A549 (cell line): ENCODE data around the gene OR2V1. TPM values are rescaled to one million over a fixed set of nuclear protein-coding genes. Genes with fewer than 3 reads are reported as not detected.

Experiments used
- ATAC-seq, 2 experiments: fragments of 200-7000 bp in 1 of 2; fragments of >200 bp in 1 of 2; cut with Nextera tagmentation in 1 of 2; cut with Tn5 transposase in 1 of 2; 3 replicates each; pipeline versions ENCODE4 v1.8.0 to v1.9.1; 2018 to 2020; ENCODE audit warnings: mild to moderate bottlenecking in 1 of 2, moderate library complexity in 1 of 2
- CTCF ChIA-PET: fragments of 300-600 bp; sonication (Branson Sonifier 250); formaldehyde crosslinking; extraction: SDS; loops from one replicate; lab custom pipeline; 2021; ENCODE audit warnings: antibody characterized with exemption, inconsistent platforms; lab: Yijun Ruan, JAX
- POLR2A ChIA-PET: fragments of 350-600 bp; formaldehyde crosslinking; extraction: SDS; loops from one replicate; lab custom pipeline; 2021; ENCODE audit warnings: antibody characterized with exemption, inconsistent platforms; lab: Yijun Ruan, JAX
- DNase-seq, 2 experiments: peaks; one replicate each; pipeline versions ENCODE4 v3.0.0 to v3.0.0-alpha.2; 2011 to 2016; ENCODE audit warnings: low read depth in 1 of 2, low spot score in 1 of 2
- FAIRE-seq: peaks from 2 replicates; lab custom pipeline; 2011; peaks lifted over from hg19 to GRCh38; lab: Jason Lieb, UNC
- H3K27ac ChIP-seq, 2 experiments: fragments of >200 bp; sonication (Bioruptor Twin); formaldehyde crosslinking; 3 replicates each; pipeline ENCODE4 v1.5.1; 2016 to 2017
- H3K4me1 ChIP-seq: fragments of >200 bp; sonication (Bioruptor Twin); formaldehyde crosslinking; 3 replicates; pipeline ENCODE4 v1.6.1; 2016
- H3K4me2 ChIP-seq: fragments of >200 bp; sonication (Bioruptor Twin); formaldehyde crosslinking; 3 replicates; pipeline ENCODE4 v1.6.1; 2016
- H3K4me3 ChIP-seq: fragments of >200 bp; sonication (Bioruptor Twin); formaldehyde crosslinking; 3 replicates; pipeline ENCODE4 v1.5.1; 2016
- H3K9me3 ChIP-seq: fragments of >200 bp; sonication (Bioruptor Twin); formaldehyde crosslinking; 3 replicates; pipeline ENCODE4 v1.6.1; 2016
- BHLHE40 ChIP-seq: IDR thresholded peaks from 2 replicates; pipeline ENCODE4 v1.6.1; 2012; ENCODE audit warnings: low read depth, low read length, inconsistent platforms
- CEBPB ChIP-seq, 2 experiments: fragments of >200 bp in 1 of 2; sonication (Bioruptor Twin) in 1 of 2; formaldehyde crosslinking in 1 of 2; IDR thresholded peaks; 2 replicates each; pipeline ENCODE4 v1.6.1; 2012 to 2016
- CHD2 ChIP-seq: fragments of 150-350 bp; IDR thresholded peaks from 2 replicates; pipeline ENCODE4 v1.6.1; 2014; ENCODE audit warnings: low read length; ENCODE audit not compliant: partially characterized antibody
- CHD4 ChIP-seq: fragments of 200-600 bp; sonication (generic); IDR thresholded peaks from 2 replicates; pipeline ENCODE4 v1.6.1; 2016; ENCODE audit warnings: antibody characterized with exemption, mild to moderate bottlenecking, borderline replicate concordance
- EHMT2 ChIP-seq: fragments of 200-600 bp; sonication (generic); IDR thresholded peaks from 2 replicates; pipeline ENCODE4 v1.6.1; 2016; ENCODE audit warnings: antibody characterized with exemption, low read depth, mild to moderate bottlenecking, moderate library complexity
- ELK1 ChIP-seq: fragments of 150-350 bp; IDR thresholded peaks from 2 replicates; pipeline ENCODE4 v1.6.1; 2014; ENCODE audit warnings: low read depth, mild to moderate bottlenecking, low read length
- EP300 ChIP-seq, 2 experiments: fragments of >200 bp; sonication (Bioruptor Twin); formaldehyde crosslinking; IDR thresholded peaks; 2 replicates in 1 of 2; 3 replicates in 1 of 2; pipeline ENCODE4 v1.6.1; 2016 to 2017
- ESRRA ChIP-seq: fragments of 150-350 bp; IDR thresholded peaks from 2 replicates; pipeline ENCODE4 v1.6.1; 2014; ENCODE audit warnings: mild to moderate bottlenecking, low read length, borderline replicate concordance
- FOSB ChIP-seq: fragments of 250-450 bp; sonication (Bioruptor Pico); IDR thresholded peaks from 2 replicates; pipeline ENCODE4 v1.5.0; 2020; ENCODE audit warnings: mild to moderate bottlenecking, moderate library complexity
- FOSL2 ChIP-seq, 2 experiments: fragments of 450-650 bp in 1 of 2; fragments of >200 bp in 1 of 2; sonication (Bioruptor Twin) in 1 of 2; formaldehyde crosslinking; IDR thresholded peaks; 2 replicates each; pipeline versions ENCODE4 v1.5.0 to v1.6.1; 2016 to 2020; ENCODE audit warnings: mild to moderate bottlenecking in 1 of 2, moderate library complexity in 1 of 2
- HDAC2 ChIP-seq: fragments of 200-600 bp; sonication (generic); IDR thresholded peaks from 2 replicates; pipeline ENCODE4 v1.6.1; 2016
- HMGXB4 ChIP-seq: fragments of 250-450 bp; sonication (Bioruptor Pico); IDR thresholded peaks from 2 replicates; pipeline ENCODE4 v1.5.0; 2021; ENCODE audit warnings: mild to moderate bottlenecking, moderate library complexity, borderline replicate concordance
- HOXA7 ChIP-seq: fragments of 250-450 bp; sonication (Bioruptor Pico); IDR thresholded peaks from 2 replicates; pipeline ENCODE4 v1.5.0; 2020; ENCODE audit warnings: mild to moderate bottlenecking, moderate library complexity
- HOXB5 ChIP-seq: fragments of 250-450 bp; sonication (Bioruptor Pico); IDR thresholded peaks from 2 replicates; pipeline ENCODE4 v1.5.0; 2020; ENCODE audit warnings: mild to moderate bottlenecking, moderate library complexity
- MAFK ChIP-seq: fragments of 450-650 bp; IDR thresholded peaks from 2 replicates; pipeline ENCODE4 v1.6.1; 2014; ENCODE audit not compliant: partially characterized antibody
- MAX ChIP-seq: IDR thresholded peaks from 2 replicates; pipeline ENCODE4 v1.6.1; 2012
- MAZ ChIP-seq: fragments of 150-350 bp; IDR thresholded peaks from 2 replicates; pipeline ENCODE4 v1.6.1; 2014; ENCODE audit warnings: antibody characterized with exemption, low read depth, low read length, borderline replicate concordance
- NPAS2 ChIP-seq: fragments of 250-450 bp; sonication (Bioruptor Pico); IDR thresholded peaks from 2 replicates; pipeline ENCODE4 v1.8.0; 2022; ENCODE audit warnings: mild to moderate bottlenecking, moderate library complexity, borderline replicate concordance
- NR3C1 ChIP-seq: fragments of >200 bp; sonication (Bioruptor Twin); formaldehyde crosslinking; IDR thresholded peaks from 3 replicates; pipeline ENCODE4 v1.6.1; 2017
- POLR2A ChIP-seq: IDR thresholded peaks from 2 replicates; pipeline ENCODE4 v1.6.1; 2012; ENCODE audit warnings: mild to moderate bottlenecking, low read length
- RNF2 ChIP-seq: fragments of 200-600 bp; sonication (generic); IDR thresholded peaks from 2 replicates; pipeline ENCODE4 v1.6.1; 2016; ENCODE audit warnings: low read depth, mild to moderate bottlenecking, antibody characterized with exemption, moderate library complexity, borderline replicate concordance
- TFCP2L1 ChIP-seq: fragments of 250-450 bp; sonication (Bioruptor Pico); IDR thresholded peaks from 2 replicates; pipeline ENCODE4 v1.5.0; 2021; ENCODE audit warnings: mild to moderate bottlenecking
- TP53 ChIP-seq: fragments of 250-450 bp; sonication (Bioruptor Pico); IDR thresholded peaks from 2 replicates; pipeline ENCODE4 v1.5.0; 2021; ENCODE audit warnings: mild to moderate bottlenecking, moderate library complexity
- USF2 ChIP-seq: fragments of 450-650 bp; IDR thresholded peaks from 2 replicates; pipeline ENCODE4 v1.6.1; 2014; ENCODE audit warnings: antibody characterized with exemption
- ZC3H11A ChIP-seq: fragments of 450-650 bp; IDR thresholded peaks from 2 replicates; pipeline ENCODE4 v1.6.1; 2014; ENCODE audit warnings: antibody characterized with exemption, mild to moderate bottlenecking
- ZSCAN20 ChIP-seq: fragments of 250-450 bp; sonication (Bioruptor Pico); IDR thresholded peaks from 2 replicates; pipeline ENCODE4 v1.8.0; 2022; ENCODE audit warnings: mild to moderate bottlenecking, moderate library complexity
- WGBS: methylation state at CpG from one replicate; pipeline ENCODE4 v1.1.6; 2017; ENCODE audit errors: missing lambda C conversion rate; 5-methylcytosine and 5-hydroxymethylcytosine counted together
- polyA plus RNA-seq, 4 experiments: library from polyadenylated mRNA; depleted of rRNA in 3 of 4; stranded (reverse); fragments of >200 nt; fragmentation: RNase III in 1 of 4; extraction: RNeasy Plus Mini Kit Qiagen cat#74134 plus additional on column Dnase treatment in 1 of 4; gene quantifications; 2 replicates in 3 of 4; 3 replicates in 1 of 4; pipeline ENCODE4 v1.2.3, GENCODE V29; 2011 to 2017

OR2V1 gene
- polyA plus RNA-seq, 2 of the 4 experiments (the other 2 are of a cell fraction) = not detected

GRCh38 chr5:181120306-181120705 is 10.7 kb downstream of the OR2V1 start:
- no peak for ATAC-seq
- DNase-seq = no peak
- Histone ChIP-seq H3K27ac (peak overlapping the region in 1 of 2 experiments; percentile 47; a peak in 2 of 6 replicates), H3K4me2 (peak overlapping the region; percentile 14), H3K4me1 (peaks cover 21% of the 10 kb centered on the region), H3K9me3 (no peaks in the 10 kb centered on the region), H3K4me3 (no peak overlapping the region)
- CTCF ChIA-PET = no interaction called here
- FAIRE-seq = no peak
- POLR2A ChIA-PET = no interaction called here
- TF ChIP-seq ESRRA = no peak
- TF ChIP-seq HOXB5 = no peak
- TF ChIP-seq FOSB (CRISPR knock-in tag) = no peak
- no peak for TF ChIP-seq EHMT2
- TF ChIP-seq FOSL2 (IDR thresholded peaks at IDR 0.05) = 0 out of 2 replicates have a peak, but pooled peaks have one; percentile 15
- 0 out of 2 replicates have a peak, but pooled peaks have one; percentile 7 for TF ChIP-seq FOSL2 (CRISPR knock-in tag; IDR thresholded peaks at IDR 0.05)
- TF ChIP-seq TFCP2L1 (CRISPR knock-in tag) = no peak
- 57% methylated on average over 4 of the region's 4 CpGs for WGBS

GRCh38 chr5:181119105-181119504 is 11.9 kb downstream of the OR2V1 start:
- CTCF ChIA-PET = interaction anchor here (1.3 to 1.7 kb wide), 2 partner anchors 11 to 39 kb away, joined by 3 to 5 read pairs; no protein-coding TSS in a partner anchor
- no peak overlapping the region for H3K4me3 ChIP-seq
- WGBS = 90% methylated on average over 8 of the region's 8 CpGs

GRCh38 chr5:181118369-181118768 is 12.6 kb downstream of the OR2V1 start:
- CTCF ChIA-PET = interaction anchor here (0.6 to 1.7 kb wide), 6 partner anchors 11 to 634 kb away, joined by 3 to 5 read pairs (median 3); no protein-coding TSS in a partner anchor
- no peak for FAIRE-seq
- peaks cover 21% of the 10 kb centered on the region for H3K4me1 ChIP-seq

More at GRCh38 chr5:181119105-181119504, 11.9 kb downstream of the OR2V1 start:
- ATAC-seq (no peak), FAIRE-seq (no peak), DNase-seq (no peak)
- no peaks in the 10 kb centered on the region for H3K9me3 ChIP-seq
- POLR2A ChIA-PET = no interaction called here
- H3K4me1 ChIP-seq = peaks cover 21% of the 10 kb centered on the region
- H3K27ac ChIP-seq = no peak overlapping the region
- TF ChIP-seq BHLHE40 (no peak), CEBPB (IDR thresholded peaks at IDR 0.05) (no peak), RNF2 (no peak), EP300 (IDR thresholded peaks at IDR 0.05) (no peak), ZC3H11A (no peak), USF2 (no peak), ESRRA (no peak), TP53 (CRISPR knock-in tag) (no peak), ELK1 (no peak), ZSCAN20 (CRISPR knock-in tag) (no peak), HOXB5 (no peak), HMGXB4 (no peak), NR3C1 (no peak), EHMT2 (no peak), POLR2A (no peak)
- no peak overlapping the region for H3K4me2 ChIP-seq

More at GRCh38 chr5:181118369-181118768, 12.6 kb downstream of the OR2V1 start:
- H3K4me3 ChIP-seq = no peak overlapping the region
- H3K4me2 ChIP-seq = no peak overlapping the region
- H3K9me3 ChIP-seq = no peaks in the 10 kb centered on the region
- DNase-seq (no peak), ATAC-seq (no peak)
- POLR2A ChIA-PET = no interaction called here
- H3K27ac ChIP-seq = no peak overlapping the region
- TF ChIP-seq HOXA7 (no peak), CEBPB (IDR thresholded peaks at IDR 0.05) (no peak), MAZ (no peak), MAX (no peak), HDAC2 (no peak), BHLHE40 (no peak), NPAS2 (CRISPR knock-in tag) (no peak), CHD4 (no peak), CHD2 (no peak), MAFK (no peak)
- 96% methylated on average over 6 of the region's 6 CpGs for WGBS
